ENCODE measurements around the gene HAUS7.

The HAUS7 gene

GRCh38 chrX:153470411-153471363 is at the start of gene HAUS7:
Gene HAUS7 (minus strand): TSS chrX:153470576. CDS start chrX:153470557, 19 bp downstream.
- H3K9me3 ChIP-seq (ENCODE audit: control insufficient read depth, insufficient read depth, low read length) = no peaks in the 10 kb centered on the region
- TF ChIP-seq EZH2phosphoT487 (IDR thresholded peaks at IDR 0.05; ENCODE audit: borderline replicate concordance, low read length) (no peak), CTCF (IDR thresholded peaks at IDR 0.05; ENCODE audit: low read depth, low read length, poor library complexity, severe bottlenecking) (peak; percentile 76)
- H3K4me1 ChIP-seq (ENCODE audit: control insufficient read depth, low read length) = peaks cover 7% of the 10 kb centered on the region
- H4K20me1 ChIP-seq (ENCODE audit: control insufficient read depth, insufficient read depth, low read depth, low read length) = no peaks in the 10 kb centered on the region
- H3K36me3 ChIP-seq (ENCODE audit: control insufficient read depth, low read length) = peaks cover 10% of the 10 kb centered on the region
- H3K79me2 ChIP-seq (ENCODE audit: control insufficient read depth, low read length) = peaks cover 40% of the 10 kb centered on the region
- peak within 1 kb of the TSS; percentile 92 for H3K4me3 ChIP-seq (ENCODE audit: low read length)
- H3K4me2 ChIP-seq (ENCODE audit: low read length) = peak within 1 kb of the TSS; percentile 74
- no peak within 1 kb of the TSS for H3K27ac ChIP-seq (ENCODE audit: low read depth, low read length)
- no peaks in the 10 kb centered on the region for H3K9me2 ChIP-seq (replicated peaks; ENCODE audit: control insufficient read depth, low read length)
- H3F3A ChIP-seq (ENCODE audit: control insufficient read depth, insufficient read depth) = no peaks in the 10 kb centered on the region
- H3K27me3 ChIP-seq (ENCODE audit: control insufficient read depth, low read length) = no peaks in the 10 kb centered on the region

- no peaks in the 10 kb centered on the region for H3K9me3 ChIP-seq (ENCODE audit: control insufficient read depth, insufficient read depth, low read length)
- no peaks in the 10 kb centered on the region for H4K20me1 ChIP-seq (ENCODE audit: control insufficient read depth, insufficient read depth, low read depth, low read length)
- H3K4me1 ChIP-seq (ENCODE audit: control insufficient read depth, low read length) = no peaks in the 10 kb centered on the region
- H3K79me2 ChIP-seq (ENCODE audit: control insufficient read depth, low read length) = no peaks in the 10 kb centered on the region
- no peaks in the 10 kb centered on the region for H3F3A ChIP-seq (ENCODE audit: control insufficient read depth, insufficient read depth)
- no peaks in the 10 kb centered on the region for H3K36me3 ChIP-seq (ENCODE audit: control insufficient read depth, low read length)
- no peak overlapping the region for H3K4me2 ChIP-seq (ENCODE audit: low read length)
- H3K27ac ChIP-seq (ENCODE audit: low read depth, low read length) = no peak overlapping the region
- H3K4me3 ChIP-seq (ENCODE audit: low read length) = no peak overlapping the region
- no peaks in the 10 kb centered on the region for H3K27me3 ChIP-seq (ENCODE audit: control insufficient read depth, low read length)
- no peaks in the 10 kb centered on the region for H3K9me2 ChIP-seq (replicated peaks; ENCODE audit: control insufficient read depth, low read length)
- no peak for TF ChIP-seq EZH2phosphoT487 (IDR thresholded peaks at IDR 0.05; ENCODE audit: borderline replicate concordance, low read length)
- no peak for TF ChIP-seq CTCF (IDR thresholded peaks at IDR 0.05; ENCODE audit: low read depth, low read length, poor library complexity, severe bottlenecking)
These were observed 49.4 kb upstream of the HAUS7 start for GRCh38 chrX:153519569-153520286.

GRCh38 chrX:153517946-153518834 is 47.8 kb upstream of the HAUS7 start:
- H3K9me2 ChIP-seq (replicated peaks; ENCODE audit: control insufficient read depth, low read length) = no peaks in the 10 kb centered on the region
- H3K4me2 ChIP-seq (ENCODE audit: low read length) = no peak overlapping the region
- H3K27me3 ChIP-seq (ENCODE audit: control insufficient read depth, low read length) = no peaks in the 10 kb centered on the region
- no peaks in the 10 kb centered on the region for H3K79me2 ChIP-seq (ENCODE audit: control insufficient read depth, low read length)
- H3K4me3 ChIP-seq (ENCODE audit: low read length) = no peak overlapping the region
- TF ChIP-seq EZH2phosphoT487 (IDR thresholded peaks at IDR 0.05; ENCODE audit: borderline replicate concordance, low read length) (no peak), CTCF (IDR thresholded peaks at IDR 0.05; ENCODE audit: low read depth, low read length, poor library complexity, severe bottlenecking) (no peak)
- H3K9me3 ChIP-seq (ENCODE audit: control insufficient read depth, insufficient read depth, low read length) = no peaks in the 10 kb centered on the region
- H3K36me3 ChIP-seq (ENCODE audit: control insufficient read depth, low read length) = no peaks in the 10 kb centered on the region
- H3K27ac ChIP-seq (ENCODE audit: low read depth, low read length) = no peak overlapping the region
- H3F3A ChIP-seq (ENCODE audit: control insufficient read depth, insufficient read depth) = no peaks in the 10 kb centered on the region
- no peaks in the 10 kb centered on the region for H3K4me1 ChIP-seq (ENCODE audit: control insufficient read depth, low read length)
- H4K20me1 ChIP-seq (ENCODE audit: control insufficient read depth, insufficient read depth, low read depth, low read length) = no peaks in the 10 kb centered on the region
